Smooth muscle cell of the pulmonary artery (primary cell): ENCODE measurements around the gene RASGRP4. TPM values are rescaled to one million over a fixed set of nuclear protein-coding genes. Genes with fewer than 3 reads are reported as not detected.

ENCODE experiments used
- total RNA-seq: library from RNA; depleted of rRNA; stranded (reverse); fragments of >200 nt; gene quantifications from 2 replicates; pipeline ENCODE4 v1.2.3, GENCODE V29; 2014

RASGRP4 gene, protein sequence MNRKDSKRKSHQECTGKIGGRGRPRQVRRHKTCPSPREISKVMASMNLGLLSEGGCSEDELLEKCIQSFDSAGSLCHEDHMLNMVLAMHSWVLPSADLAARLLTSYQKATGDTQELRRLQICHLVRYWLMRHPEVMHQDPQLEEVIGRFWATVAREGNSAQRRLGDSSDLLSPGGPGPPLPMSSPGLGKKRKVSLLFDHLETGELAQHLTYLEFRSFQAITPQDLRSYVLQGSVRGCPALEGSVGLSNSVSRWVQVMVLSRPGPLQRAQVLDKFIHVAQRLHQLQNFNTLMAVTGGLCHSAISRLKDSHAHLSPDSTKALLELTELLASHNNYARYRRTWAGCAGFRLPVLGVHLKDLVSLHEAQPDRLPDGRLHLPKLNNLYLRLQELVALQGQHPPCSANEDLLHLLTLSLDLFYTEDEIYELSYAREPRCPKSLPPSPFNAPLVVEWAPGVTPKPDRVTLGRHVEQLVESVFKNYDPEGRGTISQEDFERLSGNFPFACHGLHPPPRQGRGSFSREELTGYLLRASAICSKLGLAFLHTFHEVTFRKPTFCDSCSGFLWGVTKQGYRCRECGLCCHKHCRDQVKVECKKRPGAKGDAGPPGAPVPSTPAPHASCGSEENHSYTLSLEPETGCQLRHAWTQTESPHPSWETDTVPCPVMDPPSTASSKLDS
- total RNA-seq: not detected in 2 replicates

DNA sequence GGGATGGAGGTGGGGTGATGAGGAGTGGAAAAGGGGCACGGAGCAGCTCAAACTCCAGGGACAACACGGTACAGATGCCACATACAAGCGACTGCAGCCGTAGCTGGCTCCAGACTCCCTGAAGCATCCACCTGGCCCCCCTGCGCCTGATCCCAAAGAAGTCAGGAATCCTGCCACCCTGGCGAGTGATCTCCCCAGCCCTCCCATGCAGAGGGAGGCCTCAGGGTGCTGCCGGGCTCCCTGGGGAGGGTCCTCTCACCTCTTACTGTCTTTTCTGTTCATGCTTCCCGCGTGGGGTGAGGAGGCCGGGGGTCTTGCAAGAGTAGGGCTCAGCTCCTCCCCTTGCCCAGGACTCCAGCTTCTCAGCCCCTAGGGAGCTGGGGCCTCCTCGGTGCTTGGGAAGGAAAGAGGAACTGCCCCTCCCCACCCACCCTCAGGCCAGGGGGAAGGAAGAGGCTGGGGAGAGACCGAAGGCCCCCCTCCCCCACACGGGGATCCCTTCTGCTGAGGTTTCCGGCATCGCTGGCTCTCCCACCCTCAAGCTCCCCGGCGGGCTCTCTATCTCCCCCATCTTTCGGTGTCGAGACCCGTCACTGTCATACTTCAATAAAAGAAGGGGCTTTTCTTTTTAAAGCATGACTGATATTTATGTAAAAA lies at the start of gene RASGRP4:
Gene RASGRP4, minus strand, starts transcription at position 410 of the 657 bp plus-strand sequence. Its CDS starts 128 bp downstream, at position 282.

DNA sequence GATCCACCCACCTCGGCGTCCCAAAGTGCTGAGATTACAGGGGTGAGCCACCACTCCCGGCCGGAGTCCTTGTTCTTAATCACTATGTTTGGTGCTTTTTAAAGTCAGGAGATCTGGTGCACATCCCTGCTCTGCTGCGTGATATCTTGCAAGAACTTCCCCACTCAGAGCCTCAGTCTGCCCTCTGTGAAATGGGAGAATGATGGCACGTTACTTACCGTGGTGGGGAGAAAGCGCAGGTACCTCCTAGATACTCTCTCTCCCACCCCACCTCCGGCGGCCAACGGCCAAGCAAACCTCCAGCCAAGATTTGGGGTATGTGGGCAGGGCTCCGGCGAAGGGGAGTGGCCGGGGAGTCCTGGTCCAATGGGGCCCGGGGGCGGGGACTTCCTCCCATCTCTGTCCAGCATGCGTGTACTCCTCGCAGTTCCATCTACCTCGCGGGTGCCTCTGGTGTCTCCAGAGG lies 7.3 kb upstream of the RASGRP4 start, which contains the start of gene RYR1:
Gene RYR1, plus strand, starts transcription at position 424 of the 466 bp plus-strand sequence. CDS start 139 bp downstream, outside the sequence.

DNA sequence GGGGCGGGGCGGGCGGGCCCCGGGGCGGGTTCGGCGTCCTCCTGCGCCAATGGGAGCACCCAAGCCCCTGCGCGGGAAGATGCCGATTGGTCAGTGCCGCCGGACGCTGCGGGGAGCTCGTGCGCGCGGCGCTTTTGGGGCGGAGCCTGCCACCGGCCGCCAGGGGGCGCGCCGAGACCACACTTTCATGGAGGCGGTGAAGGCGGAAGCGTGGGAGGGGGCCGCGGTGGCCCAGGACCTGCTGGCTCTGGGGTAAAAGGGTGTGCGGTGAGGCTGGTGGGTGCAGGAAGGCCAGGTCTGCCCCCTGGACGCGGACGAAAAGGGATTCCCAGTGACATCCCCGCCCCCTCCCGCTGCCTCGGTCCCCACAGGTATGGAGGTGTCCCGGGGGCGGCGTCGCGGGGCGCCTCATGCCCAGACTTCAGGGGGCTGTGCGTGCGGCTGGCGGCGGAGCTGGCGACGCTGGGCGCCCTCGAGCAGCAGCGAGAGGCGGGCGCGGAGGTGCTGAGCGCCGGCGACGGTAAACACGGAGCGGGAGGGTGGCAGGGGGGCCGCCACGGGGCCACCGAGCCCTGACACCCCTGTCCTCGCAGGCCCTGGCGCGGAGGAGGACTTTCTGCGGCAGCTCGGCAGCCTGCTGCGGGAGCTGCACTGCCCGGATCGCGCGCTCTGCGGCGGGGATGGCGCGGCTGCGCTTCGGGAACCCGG lies 22.9 kb downstream of the RASGRP4 start, which contains the start of gene FAM98C:
Gene FAM98C, plus strand, starts transcription at position 127 of the 708 bp plus-strand sequence. Its CDS starts 61 bp downstream, at position 188.

DNA sequence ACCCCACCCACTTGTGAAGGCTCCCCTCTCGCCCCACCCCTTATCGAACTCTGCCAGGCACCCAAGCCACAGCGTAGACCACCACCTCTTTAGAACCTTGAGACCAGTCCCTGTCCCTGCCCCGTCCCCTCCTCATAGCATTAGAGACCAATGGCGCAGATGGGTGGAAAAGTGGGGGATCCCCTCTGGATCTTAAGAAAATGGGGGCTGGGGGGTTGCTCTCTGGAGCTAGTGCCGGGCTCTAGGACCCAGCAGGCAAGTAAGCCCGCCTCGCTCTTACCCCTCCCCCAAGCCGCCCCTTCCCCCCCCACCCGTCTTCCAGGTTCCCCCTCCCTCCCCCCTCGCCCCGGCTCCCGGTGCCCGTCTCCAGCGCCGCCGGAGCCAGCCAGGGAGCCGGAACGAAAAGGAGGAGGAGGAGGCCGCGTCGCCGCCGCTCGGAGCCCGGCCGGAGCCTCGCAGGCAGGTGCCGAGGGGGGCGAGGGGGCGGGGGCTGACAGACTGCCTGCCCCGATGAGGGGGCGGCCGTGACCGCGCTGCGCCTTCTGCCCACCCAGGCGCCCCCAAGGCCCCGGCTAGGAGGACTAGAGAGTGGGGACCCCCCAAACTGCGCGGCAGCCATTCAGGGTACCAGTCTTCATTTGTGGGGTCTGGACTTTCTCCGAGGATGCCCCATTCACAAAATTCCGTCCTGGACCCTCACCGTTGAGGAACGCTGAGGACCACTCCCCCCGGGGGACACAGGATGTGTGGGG lies 37.5 kb downstream of the RASGRP4 start, which contains the start of gene SPRED3:
Gene SPRED3, plus strand, starts transcription at position 349 of the 752 bp plus-strand sequence. CDS start 1,606 bp downstream, outside the sequence.

DNA sequence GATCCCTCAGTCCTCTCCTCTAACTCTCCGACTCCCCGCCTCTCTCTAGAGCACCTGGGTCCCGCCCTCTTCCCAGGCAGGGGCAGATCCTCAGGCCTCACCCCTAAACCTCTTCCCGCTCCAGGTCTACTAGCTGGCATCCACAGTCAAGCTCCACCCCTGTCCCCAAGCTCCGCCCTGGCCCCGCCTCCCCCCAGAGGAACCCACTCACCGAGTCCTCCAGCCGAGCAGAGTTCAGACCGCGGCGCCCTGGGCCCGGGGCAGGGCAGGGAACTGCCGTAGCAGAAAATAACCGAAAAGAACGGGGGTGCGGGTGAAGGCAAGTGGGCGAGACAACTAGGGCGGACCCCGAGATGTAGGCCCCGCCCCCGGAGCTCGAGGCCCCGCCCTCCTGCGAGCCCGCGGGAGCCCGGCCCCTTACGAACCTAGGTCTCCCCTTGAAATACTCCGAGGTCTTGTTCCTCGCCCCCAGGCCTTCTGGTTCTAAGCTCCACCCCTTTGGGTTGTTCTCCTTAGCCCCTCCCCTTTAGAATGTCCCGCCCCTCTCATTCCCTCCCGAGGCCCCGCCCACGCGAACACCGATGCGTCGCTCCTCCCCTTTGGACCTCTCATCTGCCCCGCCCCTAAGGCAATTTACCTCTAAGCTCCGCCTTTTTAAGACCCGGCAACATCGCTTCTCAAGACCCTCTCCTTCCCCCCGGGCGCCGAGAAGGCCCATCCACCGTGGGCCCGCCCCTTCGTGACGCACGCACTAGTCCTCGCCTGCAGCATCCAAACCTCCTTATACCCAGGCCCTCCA lies 38.3 kb downstream of the RASGRP4 start, which contains the start of gene GGN:
Gene GGN, minus strand, starts transcription at position 485 of the 799 bp plus-strand sequence. CDS start 773 bp downstream, outside the sequence.

DNA sequence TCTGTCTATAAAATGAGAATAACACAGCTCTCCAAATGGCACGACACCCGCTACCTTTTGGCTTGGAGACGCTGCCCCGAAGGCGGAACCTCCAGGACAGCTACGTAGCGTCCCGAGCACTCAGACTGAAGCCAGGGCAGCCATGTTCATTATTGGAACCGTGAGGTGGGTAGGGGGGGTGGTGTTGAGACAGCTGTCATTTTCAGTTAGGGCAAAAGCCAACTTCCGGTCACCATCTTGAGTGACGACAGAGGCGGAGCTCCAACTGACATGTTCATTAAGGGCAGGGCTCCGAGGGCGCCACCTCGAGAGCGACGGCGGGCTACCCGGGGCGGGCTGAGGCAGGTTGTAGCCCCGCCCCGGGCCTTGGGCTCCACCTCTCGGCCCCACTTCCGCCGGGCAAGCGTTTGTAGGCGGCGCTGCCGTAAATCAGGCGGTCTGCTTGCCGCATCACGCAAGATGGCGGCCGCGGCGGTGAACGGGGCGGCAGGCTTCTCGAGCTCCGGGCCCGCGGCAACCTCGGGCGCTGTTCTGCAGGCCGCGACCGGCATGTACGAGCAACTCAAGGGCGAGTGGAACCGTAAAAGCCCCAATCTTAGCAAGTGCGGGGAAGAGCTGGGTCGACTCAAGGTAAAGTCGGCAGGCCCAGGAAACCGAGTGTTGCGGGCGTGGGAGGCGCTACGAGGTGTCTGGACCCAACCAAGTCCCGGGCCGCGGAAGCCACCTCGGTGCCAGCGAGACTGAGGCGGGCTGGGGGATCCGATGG lies 51.5 kb downstream of the RASGRP4 start, which contains the start of gene PSMD8:
Gene PSMD8, plus strand, starts transcription at position 240 of the 766 bp plus-strand sequence. Its CDS starts 31 bp downstream, at position 271.

Other genes with a start within 250 kb of the RASGRP4 start
- 1.0 and 1.6 TPM in 2 replicates for gene DPF1, start 202.0 kb downstream of the RASGRP4 start, total RNA-seq
- 5.1 and 7.0 TPM in 2 replicates for gene PPP1R14A, start 169.8 kb downstream of the RASGRP4 start, total RNA-seq
- 10.9 and 17.7 TPM in 2 replicates for gene SPINT2, start 161.6 kb downstream of the RASGRP4 start, total RNA-seq
- not detected in 2 replicates for gene C19orf33, start 122.0 kb downstream of the RASGRP4 start, total RNA-seq
- 103 and 109 TPM in 2 replicates for gene YIF1B, start 110.3 kb downstream of the RASGRP4 start, total RNA-seq
- gene KCNK6, start 106.4 kb downstream of the RASGRP4 start, total RNA-seq: 9.3 and 13.0 TPM in 2 replicates
- 2.4 and 6.5 TPM in 2 replicates for gene CATSPERG, start 90.4 kb downstream of the RASGRP4 start, total RNA-seq
- 243 and 262 TPM in 2 replicates for gene PSMD8, start 51.6 kb downstream of the RASGRP4 start, total RNA-seq
- gene GGN, start 38.2 kb downstream of the RASGRP4 start, total RNA-seq: 0.46 and 0.86 TPM in 2 replicates
- gene SPRED3, start 37.5 kb downstream of the RASGRP4 start, total RNA-seq: 3.0 and 6.0 TPM in 2 replicates
- 8.7 and 9.1 TPM in 2 replicates for gene FAM98C, start 23.1 kb downstream of the RASGRP4 start, total RNA-seq
- under 0.01 and 0.03 TPM in 2 replicates for gene RYR1, start 7.5 kb upstream of the RASGRP4 start, total RNA-seq
- 0.07 and 0.46 TPM in 2 replicates for gene MAP4K1, start 191.7 kb upstream of the RASGRP4 start, total RNA-seq
- gene EIF3K, start 193.0 kb upstream of the RASGRP4 start, total RNA-seq: 202 and 241 TPM in 2 replicates
- gene ACTN4, start 221.4 kb upstream of the RASGRP4 start, total RNA-seq: 515 and 707 TPM in 2 replicates